Inflammatory macrophage treated with lipopolysaccharide for 4 hours (primary cell): ENCODE measurements around the gene SNAPC5.
"Not testable (repeated sequence)": the region's sequence is repeated elsewhere in the genome, so short reads cannot be mapped to it uniquely, and the experiment has no call there.

ENCODE experiments used
- DNase-seq: peaks from one replicate; pipeline ENCODE4 v3.0.0-alpha.2; 2020

The SNAPC5 gene, protein sequence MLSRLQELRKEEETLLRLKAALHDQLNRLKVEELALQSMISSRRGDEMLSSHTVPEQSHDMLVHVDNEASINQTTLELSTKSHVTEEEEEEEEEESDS

DNA sequence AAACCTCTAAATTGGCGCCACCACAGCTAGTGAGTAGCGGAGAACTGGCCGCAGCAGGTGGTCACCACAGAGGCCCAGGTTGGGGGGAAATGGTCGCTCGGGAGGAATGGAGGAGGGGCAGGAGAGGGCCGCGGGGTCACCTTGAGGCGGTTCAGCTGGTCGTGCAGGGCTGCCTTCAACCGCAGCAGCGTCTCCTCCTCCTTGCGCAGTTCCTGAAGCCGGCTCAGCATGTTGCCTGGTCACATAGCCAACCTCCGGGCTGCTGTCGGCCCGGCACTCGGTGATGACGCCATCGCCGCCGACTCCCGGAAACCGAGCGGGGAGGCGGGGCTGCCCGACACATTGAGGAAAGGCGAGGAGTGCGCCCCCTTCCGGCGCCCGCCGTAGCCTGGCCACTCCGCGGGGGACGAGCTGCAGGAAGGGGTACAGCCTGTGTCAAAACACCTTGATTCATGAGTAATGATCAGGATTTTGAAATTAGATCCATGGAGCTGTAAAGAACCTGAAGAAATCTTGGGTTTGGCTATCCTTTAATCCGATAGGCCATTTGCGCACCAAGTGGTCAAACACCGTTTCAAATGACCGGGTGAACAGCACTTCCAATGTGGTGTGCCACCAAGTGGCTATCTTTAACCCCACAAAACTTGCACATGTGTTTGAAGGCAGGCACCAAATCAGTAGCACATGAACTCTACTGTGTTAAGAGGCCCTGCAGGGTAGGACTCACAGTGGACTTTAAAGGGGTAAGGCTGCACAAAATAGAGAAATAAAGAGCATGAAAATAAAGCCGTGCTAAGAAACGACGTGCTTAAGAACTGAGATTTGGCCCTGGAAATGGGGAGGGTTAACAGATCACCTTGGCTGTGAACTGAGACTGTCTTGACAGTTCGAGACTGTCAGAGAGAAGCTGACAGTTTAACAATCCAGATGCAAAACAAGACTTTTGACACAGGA, at the start of gene SNAPC5:
Gene SNAPC5, minus strand, starts transcription at position 261 of the 954 bp plus-strand sequence. Its CDS starts 31 bp downstream, at position 230.
- peak; percentile 96 for DNase-seq

DNA sequence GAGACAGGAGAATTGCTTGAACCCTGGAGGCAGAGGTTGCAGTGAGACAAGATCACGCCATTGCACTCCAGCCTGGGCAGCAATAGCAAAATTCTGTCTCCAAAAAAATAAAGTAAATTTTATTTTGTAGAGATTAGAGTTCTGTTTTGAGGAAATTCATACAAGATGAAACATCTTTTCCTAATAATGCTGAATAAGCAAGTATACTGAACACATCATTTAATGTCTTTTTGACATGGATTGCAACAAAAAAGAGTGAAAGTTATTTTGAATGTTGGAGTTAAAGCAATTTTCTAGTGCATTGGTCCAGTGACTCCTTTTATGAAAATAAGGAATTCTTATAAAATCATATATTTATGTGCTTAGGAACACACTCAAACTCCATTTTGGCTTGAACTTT, 47.7 kb upstream of the SNAPC5 start:
- no peak for DNase-seq

DNA sequence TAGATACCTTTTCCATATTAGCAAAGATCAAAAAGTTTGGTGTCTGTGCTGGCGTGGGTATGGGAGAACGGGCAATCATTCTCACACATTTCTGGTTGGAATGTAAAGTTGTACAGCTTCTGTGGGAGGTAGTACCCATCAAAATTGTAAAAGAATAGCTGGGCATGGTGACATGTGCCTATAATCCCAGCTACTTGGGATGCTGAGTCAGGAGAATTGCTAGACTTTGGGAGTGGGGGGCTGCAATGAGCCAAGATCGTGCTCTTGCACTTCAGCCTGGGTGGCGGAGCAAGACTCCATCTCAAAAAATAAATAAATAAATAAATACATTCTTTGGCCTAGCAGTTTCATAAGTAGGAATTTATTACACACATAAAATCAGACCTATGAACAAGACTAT, 45.3 kb upstream of the SNAPC5 start:
- no peak for DNase-seq

DNA sequence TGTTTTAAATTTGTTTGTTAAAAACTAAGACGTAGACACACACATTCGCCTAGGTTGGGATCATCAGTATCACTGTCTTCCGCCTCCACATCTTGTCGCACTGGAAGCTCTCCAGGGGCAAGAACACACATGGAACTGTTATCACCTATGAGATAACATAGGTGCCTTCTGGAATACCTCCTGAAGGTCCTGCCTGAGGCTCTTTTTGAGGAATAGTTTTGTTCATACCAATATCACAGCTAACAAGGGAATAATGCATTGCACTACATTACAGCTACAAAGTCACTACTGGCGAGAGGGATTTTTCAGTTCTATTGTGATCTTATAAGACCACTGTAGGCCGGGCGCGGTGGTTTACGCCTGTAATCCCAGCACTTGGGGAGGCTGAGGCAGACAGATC, 37.5 kb upstream of the SNAPC5 start:
- DNase-seq = no peak

DNA sequence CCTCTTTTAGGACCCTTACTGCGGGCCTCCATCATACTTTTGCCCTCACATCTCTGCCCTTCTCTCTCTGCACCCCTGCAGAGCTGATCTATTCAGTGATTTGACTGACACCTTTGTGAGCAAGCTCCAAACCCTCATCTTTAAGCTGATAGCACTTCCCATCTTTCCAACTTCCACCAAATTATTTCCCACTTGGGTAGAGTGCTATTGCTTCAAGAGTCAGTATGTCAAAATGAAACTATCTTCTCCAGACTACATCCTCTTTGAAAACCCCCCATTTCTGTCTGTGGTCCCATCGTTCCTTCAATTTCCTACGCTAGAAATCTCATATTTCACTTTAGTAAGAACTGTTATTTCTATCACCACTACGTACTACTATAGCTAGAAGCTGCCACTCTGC, 27.3 kb upstream of the SNAPC5 start:
- DNase-seq = peak; percentile 71

DNA sequence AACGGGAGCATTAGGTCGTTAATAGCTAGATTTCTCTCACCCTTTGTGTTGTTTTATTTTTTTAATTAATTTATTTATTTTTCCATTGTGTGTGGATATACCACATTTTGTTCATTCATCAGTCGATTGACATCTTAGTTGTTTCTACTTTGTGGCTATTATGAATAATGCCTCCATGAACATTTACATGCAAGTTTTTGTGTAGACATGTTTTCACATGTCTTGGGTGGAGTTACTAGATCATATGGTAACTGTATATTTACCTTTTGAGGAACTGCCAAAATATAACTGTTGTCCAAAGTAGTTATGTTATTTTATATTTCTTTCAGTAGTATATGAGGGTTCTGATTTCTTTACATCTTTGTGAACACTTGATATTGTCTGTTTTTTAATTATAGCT, 26.4 kb upstream of the SNAPC5 start:
- no peak for DNase-seq

DNA sequence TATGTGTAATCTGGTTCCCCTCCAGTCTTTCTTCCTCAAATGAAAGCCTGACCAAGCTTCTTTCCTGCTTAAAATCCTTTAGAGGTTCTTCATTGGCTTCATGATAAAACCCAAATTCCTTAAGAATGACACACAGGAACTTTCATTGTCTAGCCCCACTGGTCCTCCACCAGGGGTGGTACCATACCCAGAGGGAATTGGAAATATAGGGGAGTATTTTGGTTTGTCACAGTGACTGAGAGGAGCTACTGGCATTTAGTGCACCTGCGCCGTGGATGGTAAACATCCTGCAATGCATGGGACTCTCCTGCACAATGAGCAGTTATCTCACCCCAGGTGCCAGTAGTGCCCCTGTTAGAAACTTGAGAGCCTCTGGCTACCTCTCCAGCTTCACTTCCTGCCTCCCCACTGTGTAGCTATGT, 18.4 kb upstream of the SNAPC5 start:
- no peak for DNase-seq

DNA sequence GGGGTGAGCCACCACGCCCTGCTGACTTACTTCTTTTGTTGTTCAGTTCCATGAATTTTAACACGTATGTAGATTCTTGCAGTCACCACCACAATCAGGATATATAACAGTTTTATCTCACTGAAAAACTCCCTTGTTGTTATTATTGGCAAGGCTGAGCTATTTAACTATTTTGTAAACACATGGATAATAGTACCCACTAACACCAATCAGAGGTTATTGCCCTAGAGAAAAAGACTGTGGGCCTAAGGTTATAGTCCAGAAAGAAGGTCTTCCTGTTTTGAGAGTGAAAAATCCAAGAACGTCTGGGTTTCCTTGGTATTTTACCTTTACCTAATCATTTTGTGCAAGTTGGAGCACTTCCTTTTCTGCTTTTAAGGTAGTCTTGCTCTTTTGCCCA, 17.0 kb upstream of the SNAPC5 start:
- DNase-seq = no peak

DNA sequence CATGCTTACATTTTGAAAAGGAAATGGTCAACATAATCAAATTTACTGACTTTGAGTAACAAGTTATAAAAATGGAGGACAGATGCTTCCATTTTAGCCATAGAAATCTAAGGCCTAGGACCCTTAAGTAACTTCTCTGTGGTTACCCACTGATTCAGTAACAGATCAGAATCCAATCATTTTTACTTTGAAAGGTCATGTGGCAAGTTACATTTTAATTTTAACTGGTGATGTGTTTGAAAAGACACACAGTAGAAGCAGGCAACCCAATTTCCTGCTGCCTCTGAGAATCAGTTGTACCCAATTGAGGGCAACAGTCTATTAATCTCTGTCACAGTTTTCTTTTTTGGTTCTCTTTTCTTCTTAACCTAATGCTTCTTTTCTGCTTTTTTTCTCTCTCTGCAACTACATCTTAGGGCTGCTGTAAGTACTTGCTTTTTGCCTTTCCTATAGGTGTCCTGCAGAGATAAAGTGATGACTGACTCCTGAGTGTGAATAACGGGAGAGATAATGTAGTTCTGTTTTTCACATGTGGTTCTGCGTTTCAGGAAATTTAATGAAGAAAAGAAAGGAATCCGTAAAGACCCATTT, 10.8 kb upstream of the SNAPC5 start:
- no peak for DNase-seq

DNA sequence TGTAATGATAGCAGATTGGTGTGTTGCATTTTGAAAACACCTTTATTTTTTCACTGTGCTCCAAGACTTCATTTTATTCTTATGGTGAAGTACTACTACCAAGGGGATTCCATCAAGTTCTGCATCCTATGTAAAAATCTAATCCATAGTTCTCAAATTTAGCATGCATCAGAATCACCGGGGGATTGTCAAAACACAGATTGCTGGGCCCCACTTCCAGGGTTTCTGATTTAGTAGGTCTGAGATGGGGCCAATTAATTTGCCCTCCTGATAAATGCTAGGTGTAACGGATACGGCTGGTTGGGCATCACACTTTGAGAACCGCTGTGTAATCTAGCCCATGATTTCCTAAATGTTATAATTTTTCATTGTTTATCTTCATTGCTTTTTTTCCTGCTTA, 8.3 kb upstream of the SNAPC5 start:
- no peak for DNase-seq

DNA sequence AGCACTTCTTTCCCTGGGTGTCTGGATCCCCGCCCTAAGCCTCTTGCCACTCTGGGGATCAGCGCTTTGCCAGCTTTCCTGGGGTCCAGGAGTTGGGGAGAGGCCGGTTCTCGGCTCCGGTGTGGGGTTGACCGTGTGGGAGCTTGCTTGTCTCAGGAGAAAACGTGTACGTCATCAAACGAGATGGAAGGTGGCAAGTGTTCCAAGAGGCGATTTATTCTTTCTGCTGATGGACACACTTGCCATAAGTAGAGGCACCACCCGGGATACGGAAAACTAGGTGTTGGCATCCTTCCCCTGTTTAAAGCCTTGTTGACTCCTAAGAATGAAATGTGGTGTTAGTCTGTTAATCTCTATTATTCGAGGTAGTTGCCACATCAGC, 7.9 kb upstream of the SNAPC5 start:
- no peak for DNase-seq

DNA sequence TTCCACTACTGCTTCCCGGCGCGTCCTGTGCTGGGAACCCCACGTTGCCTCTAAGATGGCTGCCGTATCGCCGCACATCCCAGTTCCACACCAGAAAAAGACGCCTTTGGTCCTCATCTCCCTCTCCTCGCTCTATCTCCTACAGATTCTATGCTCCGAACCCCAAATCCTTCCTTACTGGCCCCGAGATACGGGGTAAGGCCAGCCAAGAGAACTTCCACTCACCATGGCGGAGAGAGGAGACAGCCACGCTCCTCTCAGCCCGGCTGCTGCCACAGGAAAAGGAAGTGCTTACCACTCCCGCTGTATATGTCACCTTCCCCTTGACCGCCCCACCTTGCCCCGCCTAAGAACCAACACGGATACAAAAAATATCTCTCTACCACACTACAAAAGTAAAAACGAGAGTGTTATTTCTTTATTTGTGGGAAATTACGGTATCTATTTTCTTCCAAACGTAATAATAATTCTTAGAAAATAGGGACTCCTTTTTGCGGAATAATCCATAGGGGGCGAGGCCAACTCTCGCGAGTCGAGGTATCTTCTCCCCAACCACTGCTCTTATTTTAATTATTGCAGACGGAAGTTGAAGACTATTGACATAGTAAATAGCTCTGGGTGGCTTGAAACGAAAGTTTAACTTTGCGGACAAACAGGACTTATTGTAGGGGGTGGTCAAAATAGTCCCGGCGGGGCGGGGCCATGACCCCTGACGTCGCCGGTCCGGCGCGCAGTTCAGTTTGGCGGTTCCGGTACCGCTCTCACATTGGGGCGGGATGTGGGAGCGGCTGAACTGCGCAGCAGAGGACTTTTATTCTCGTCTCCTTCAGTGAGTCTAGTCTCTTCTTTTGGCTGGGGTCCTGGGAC, 7.2 kb upstream of the SNAPC5 start, which contains the start of the genes RPL4 and ZWILCH:
Gene RPL4, minus strand, starts transcription at position 293 of the 867 bp plus-strand sequence. Its CDS starts 65 bp downstream, at position 228.
Gene ZWILCH, plus strand, starts transcription at position 764 of the 867 bp plus-strand sequence. Its CDS starts 13 bp downstream, at position 777.
- DNase-seq = peak; percentile 93

DNA sequence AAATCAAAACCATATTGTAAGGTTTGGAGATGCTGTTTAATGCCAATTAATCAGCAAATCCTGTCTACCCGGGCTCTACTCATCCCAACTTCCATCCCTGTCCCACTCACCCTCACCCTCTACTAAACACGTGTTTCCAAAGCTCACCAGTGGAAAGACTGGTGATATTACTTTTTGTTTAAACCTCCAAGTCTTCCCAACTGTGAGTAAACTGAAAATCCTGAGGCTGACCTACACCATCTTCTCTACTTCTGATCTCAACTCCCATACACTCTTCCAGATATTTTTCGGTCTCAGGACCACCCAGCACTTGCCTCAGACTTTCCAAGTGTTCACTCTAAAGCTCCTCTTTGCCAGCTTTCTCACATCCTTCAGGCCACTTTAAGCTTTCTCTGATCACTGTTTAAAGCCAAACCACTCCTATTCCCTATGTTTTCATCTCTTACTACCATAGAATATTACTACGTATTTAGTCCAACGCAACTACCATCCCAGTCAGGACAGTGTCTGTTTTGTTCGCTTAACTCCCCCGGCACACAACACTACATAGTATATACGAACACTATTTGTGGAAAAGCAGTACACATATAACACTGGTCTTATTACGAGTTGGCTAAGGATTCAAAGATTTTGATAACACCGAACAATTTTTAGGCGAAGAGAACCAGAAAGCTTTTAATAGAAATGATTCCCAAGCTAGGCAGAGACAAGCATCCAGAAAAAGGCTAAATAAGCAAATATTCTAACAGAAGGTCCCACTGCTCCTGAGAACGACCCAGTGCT, 6.4 kb upstream of the SNAPC5 start:
- DNase-seq = no peak

DNA sequence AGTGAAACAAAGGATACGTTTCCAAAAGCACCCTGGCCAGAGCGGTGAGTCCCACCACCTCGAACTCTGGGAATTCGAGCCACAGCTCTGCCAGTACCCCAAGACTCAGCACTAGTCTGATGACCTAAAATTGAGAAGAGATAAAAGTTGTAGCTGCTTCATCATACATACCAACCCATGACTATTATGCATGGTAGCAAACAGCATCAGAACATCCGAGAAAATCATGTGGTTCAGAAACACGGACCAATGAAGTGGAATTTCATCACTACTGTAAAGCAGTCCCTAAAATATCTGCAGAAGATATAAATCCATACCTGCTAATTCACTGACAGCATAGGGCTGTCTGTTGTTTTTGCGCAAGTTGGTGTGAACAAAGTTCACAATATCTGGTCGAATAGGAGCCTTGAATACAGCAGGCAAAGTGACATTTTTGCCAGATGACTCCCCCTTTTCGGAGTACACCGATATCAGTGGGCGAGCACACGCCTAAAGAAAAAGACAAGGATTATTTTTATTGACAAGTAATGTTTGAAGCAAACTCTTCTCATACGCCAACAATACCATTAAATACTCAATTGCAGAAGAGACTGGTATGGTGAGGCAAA, 5.6 kb upstream of the SNAPC5 start:
- peak; percentile 19 for DNase-seq

DNA sequence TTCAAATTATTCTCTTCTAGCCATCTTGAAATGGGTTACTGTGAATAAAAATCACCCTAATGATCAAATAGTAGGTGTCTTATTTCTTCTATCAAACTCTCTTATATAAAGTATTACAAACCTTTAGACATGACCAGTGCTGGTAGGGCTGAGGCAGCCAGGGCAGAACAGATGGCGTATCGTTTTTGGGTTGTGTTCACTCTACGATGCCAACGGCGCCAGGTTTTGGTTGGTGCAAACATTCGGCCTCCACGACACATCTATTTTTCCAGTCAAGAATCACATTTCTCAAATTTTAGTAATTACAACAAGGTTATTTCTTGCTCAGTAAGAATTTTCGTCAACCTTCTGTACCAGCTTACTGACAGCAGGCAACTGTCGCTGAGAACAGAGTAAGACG, 4.9 kb upstream of the SNAPC5 start:
- no peak for DNase-seq

DNA sequence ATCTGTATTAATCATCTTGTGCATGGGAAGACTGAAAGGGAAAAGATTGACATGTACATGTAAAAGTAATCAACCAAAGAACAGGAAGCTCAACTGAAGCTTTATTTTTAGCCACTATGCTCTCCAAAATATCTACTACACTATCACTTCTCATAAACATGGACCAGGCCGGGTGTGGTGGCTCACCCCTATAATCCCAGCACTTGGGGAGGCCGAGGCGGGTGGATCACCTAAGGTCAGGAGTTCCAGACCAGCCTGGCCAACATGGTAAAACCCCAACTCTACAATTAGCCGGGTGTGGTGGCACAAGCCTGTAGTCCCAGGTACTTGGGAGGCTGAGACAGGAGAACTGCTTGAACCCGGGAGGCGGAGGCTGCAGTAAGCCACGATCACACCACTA, 2.8 kb upstream of the SNAPC5 start:
- not testable (repeated sequence) for DNase-seq

DNA sequence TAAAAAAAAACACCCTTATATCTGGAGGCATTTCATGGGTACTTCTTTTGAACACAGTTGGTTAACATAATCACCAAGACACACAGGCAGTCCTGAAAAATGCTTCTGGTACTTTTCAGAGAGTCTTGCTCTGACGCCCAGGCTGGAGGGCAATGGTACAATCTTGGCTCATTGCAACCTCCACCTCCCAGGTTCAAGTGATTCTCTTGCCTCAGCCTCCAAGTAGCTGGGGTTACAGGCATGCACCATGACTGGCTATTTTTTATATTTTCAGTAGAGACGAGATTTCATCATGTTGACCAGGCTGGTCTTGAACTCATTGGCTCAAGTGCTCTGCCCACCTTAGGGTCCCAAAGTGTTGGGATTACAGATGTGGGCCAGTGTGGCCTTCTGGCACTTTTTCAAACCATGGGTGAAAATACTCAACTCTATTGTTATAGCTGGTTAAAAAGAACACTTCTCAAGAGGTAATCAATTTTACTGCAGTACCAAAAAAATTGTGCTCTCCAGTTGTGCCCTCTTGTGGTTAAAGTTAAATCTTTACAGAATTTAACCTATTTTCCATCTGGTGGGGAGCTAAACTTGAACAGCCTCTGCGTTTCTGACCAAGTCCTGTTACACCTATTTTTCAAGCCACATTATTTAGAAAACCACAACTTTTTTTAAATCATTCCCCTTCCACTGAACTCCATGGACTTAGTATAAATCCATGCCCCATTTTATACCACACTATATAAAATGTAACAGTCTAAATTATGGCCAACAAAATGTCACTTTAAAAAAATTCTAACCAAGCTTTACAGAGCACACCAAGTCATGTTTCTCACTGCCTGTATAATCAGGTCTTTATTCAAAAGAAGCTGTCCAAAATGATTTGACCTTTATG, 1.2 kb upstream of the SNAPC5 start:
- DNase-seq = peak; percentile 47

DNA sequence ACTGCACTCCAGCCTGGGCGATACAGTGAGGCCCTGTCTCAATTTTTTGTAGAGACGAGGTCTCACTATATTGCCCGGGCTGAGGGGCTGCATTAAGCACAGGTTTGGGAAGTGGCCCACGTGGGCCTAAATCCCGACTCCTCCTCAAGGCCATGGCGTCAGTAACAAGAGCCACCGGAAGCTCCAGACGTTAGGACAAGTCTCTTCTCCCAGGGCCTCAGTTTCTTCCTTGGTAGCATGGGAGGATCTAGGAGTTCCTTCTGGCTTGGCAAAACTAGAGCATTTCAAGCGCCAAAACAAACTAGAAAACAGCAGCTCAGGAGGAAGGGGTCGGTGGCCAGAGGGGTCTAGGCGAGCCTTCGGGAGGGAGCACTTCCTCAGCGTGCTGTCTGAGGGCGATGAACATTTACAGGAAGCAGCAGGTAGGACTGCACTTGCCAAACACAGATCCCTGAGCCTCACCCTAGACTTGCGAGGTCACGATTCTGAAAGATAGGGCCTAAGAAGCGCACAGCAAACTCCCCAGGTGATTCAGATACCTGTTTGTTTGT, 536 bp downstream of the SNAPC5 start:
- DNase-seq = peak; percentile 12

DNA sequence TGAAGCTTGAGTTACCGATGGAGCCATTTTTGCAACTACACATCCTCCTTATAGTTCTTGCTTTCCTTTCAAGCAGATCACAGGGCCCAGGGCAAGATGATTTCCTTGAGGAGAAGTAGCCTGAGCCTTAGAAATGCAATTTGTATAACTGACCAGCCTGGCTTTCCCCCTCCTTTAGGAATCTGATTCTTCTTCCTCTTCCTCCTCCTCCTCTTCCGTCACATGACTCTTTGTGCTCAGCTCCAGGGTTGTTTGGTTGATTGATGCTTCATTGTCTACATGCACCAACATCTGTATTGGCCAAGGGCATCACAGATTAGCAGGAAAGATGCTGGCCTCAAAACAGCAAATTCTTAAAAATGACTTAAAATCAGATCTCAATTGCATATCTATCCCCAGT, 3.3 kb downstream of the SNAPC5 start:
- peak; percentile 48 for DNase-seq

DNA sequence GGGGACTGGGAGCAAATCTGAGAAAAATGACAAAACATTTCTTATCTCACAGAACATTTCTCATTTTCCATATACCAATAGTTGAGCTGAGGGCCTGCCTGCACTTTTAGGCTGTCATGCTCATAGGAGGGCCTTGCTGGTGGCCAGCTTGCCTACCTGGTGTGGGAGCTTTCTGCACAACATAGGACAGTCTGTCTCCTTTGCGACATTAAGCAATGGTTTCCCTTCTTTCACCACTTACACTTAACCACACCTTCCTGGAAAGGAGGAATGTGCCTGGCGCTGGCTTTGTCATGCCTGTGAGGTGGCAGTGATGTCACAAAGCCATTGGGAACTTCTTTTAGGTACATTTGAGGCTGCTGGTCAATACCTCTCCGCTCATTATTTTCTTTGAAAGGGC, 5.7 kb downstream of the SNAPC5 start:
- DNase-seq = no peak
